Dendritic cell treated with granulocyte-macrophage colony-stimulating factor and Interleukin-4, amounts not matched to agents 40 ng/mL and 50 ng/mL, for 4 days (primary cell): ENCODE data around the gene JPH3.
"Not testable (repeated sequence)": the region's sequence is repeated elsewhere in the genome, so short reads cannot be mapped to it uniquely, and the experiment has no call there.

Source experiments
- H3K27ac Mint-ChIP-seq: one replicate; pipeline ENCODE4 v1.8.0; 2022; ENCODE audit warnings: mild to moderate bottlenecking, mixed read lengths
- H3K27me3 Mint-ChIP-seq: one replicate; pipeline ENCODE4 v1.8.0; 2022; ENCODE audit warnings: mild to moderate bottlenecking, mixed read lengths
- H3K36me3 Mint-ChIP-seq: one replicate; pipeline ENCODE4 v1.8.0; 2022; ENCODE audit warnings: low read depth, mixed read lengths
- H3K4me1 Mint-ChIP-seq: one replicate; pipeline ENCODE4 v1.8.0; 2022; ENCODE audit warnings: low read depth, mixed read lengths
- H3K4me3 Mint-ChIP-seq: one replicate; pipeline ENCODE4 v1.8.0; 2022; ENCODE audit warnings: mild to moderate bottlenecking, moderate library complexity, mixed read lengths
- H3K9me3 Mint-ChIP-seq: one replicate; pipeline ENCODE4 v1.8.0; 2022; ENCODE audit warnings: mixed read lengths
- intact Hi-C: fragments of 100-400 bp; cut with micrococcal nuclease; formaldehyde crosslinking; loops from one replicate; pipeline ENCODE4 v1.15.0; 2022

JPH3 gene

GRCh38 chr16:87564524-87564778, 37.9 kb upstream of the JPH3 start:
- intact Hi-C loops: no loop called here
- peaks cover 8% of the 10 kb centered on the region for H3K4me1 Mint-ChIP-seq
- H3K4me3 Mint-ChIP-seq: no peak overlapping the region
- H3K27me3 Mint-ChIP-seq: peaks cover 11% of the 10 kb centered on the region
- H3K9me3 Mint-ChIP-seq: peaks cover 21% of the 10 kb centered on the region
- H3K27ac Mint-ChIP-seq: no peak overlapping the region
- no peaks in the 10 kb centered on the region for H3K36me3 Mint-ChIP-seq

- intact Hi-C loops: no loop called here
- H3K27ac Mint-ChIP-seq: no peak overlapping the region
- no peaks in the 10 kb centered on the region for H3K4me1 Mint-ChIP-seq
- H3K9me3 Mint-ChIP-seq: no peaks in the 10 kb centered on the region
- H3K27me3 Mint-ChIP-seq: peaks cover 23% of the 10 kb centered on the region
- no peaks in the 10 kb centered on the region for H3K36me3 Mint-ChIP-seq
- H3K4me3 Mint-ChIP-seq: no peak overlapping the region
Observed at GRCh38 chr16:87569601-87570571, 32.4 kb upstream of the JPH3 start.

DNA sequence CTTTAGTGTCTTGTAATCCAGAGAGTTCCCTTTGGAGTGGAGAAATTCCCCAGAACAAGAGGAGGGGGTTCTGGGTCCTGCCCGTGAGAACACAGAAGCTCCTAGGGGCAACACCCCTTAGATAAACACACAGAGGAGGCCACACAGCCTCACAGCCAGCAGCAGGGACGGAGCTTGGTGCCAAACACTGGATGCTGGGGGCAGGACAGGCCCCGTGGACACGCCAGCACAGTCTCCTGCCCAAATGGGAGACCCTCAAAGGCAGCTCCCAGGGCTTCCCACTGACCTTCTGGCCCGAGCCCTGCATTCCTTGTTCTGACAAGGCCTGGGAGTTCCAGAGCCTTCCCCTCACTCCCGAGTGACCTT, 31.8 kb upstream of the JPH3 start:
- no peaks in the 10 kb centered on the region for H3K9me3 Mint-ChIP-seq
- H3K4me3 Mint-ChIP-seq: no peak overlapping the region
- H3K27me3 Mint-ChIP-seq: peaks cover 27% of the 10 kb centered on the region
- no peaks in the 10 kb centered on the region for H3K4me1 Mint-ChIP-seq
- intact Hi-C loops: no loop called here
- H3K36me3 Mint-ChIP-seq: no peaks in the 10 kb centered on the region
- no peak overlapping the region for H3K27ac Mint-ChIP-seq

DNA sequence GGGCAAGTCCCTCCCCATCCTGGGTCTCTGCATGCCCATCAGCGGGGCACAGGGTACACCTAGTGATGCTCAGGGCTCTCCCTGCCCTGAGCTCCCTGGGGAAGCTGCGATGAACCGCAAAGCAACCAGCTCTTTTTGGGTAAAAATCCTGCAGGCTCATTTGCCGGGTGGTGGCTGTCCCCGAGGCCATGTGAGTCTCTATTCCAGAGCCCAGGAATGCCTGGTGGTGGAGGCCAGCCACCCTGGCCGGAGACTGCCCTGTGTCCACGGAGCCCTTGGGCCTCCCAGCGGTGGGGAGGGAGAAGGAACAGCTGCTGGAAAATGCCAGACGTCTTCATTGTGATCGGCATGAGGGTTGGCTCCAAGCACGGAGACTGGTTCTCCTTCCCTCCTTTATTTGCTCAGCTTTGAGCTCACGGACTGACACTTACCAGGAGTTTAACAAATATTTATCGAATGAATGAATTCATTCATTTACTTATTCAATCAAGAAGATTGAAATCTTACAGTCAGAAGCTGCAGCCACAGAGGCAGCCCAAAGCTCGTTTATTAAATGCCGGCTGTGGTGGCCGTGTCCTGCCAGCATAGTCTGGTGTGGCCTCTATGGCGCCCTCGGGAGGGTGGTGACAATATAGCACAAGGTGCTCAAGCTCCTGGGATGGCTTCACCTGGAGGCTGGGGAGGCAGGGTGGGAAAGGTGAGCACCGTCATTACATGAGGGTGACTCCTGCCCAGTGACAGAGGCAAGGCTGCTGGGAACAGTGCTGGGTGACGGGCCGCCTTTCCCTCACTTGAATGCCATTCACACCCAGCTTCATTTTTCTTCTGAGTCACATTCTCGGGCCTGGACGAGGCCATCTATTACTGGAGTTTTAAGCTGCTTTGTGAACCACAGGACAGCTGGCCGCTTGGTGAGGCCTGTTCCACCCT, 31.1 kb upstream of the JPH3 start:
- H3K9me3 Mint-ChIP-seq: no peaks in the 10 kb centered on the region
- peaks cover 30% of the 10 kb centered on the region for H3K27me3 Mint-ChIP-seq
- no peaks in the 10 kb centered on the region for H3K36me3 Mint-ChIP-seq
- no peak overlapping the region for H3K27ac Mint-ChIP-seq
- H3K4me3 Mint-ChIP-seq: no peak overlapping the region
- no peaks in the 10 kb centered on the region for H3K4me1 Mint-ChIP-seq
- intact Hi-C loops: no loop called here

DNA sequence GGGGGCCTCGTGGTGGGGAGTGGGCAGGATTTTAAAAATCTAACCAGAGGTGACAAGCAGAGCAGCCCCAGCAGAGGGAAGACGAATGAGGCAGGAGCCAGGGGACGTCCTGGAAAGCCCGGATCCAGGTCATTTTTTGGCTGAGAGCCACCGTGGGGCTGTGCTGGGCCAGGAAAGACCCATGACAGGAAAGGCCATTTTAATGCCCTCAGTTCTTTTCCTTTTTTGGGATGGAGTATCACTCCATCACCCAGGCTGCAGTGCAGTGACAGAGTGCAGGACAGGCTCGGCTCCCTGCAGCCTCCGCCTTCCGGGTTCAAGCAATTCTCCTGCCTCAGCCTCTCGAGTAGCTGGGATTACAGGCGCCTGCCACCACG, 30.5 kb upstream of the JPH3 start:
- no peaks in the 10 kb centered on the region for H3K9me3 Mint-ChIP-seq
- no peaks in the 10 kb centered on the region for H3K36me3 Mint-ChIP-seq
- H3K4me3 Mint-ChIP-seq: no peak overlapping the region
- H3K4me1 Mint-ChIP-seq: no peaks in the 10 kb centered on the region
- intact Hi-C loops: no loop called here
- no peak overlapping the region for H3K27ac Mint-ChIP-seq
- peaks cover 37% of the 10 kb centered on the region for H3K27me3 Mint-ChIP-seq

GRCh38 chr16:87572959-87573358, 29.3 kb upstream of the JPH3 start:
- Mint-ChIP-seq H3K27me3 (peaks cover 35% of the 10 kb centered on the region), H3K4me3 (no peak overlapping the region)

GRCh38 chr16:87575027-87575804, 27.1 kb upstream of the JPH3 start:
- no peak overlapping the region for H3K4me3 Mint-ChIP-seq
- intact Hi-C loops: no loop called here
- no peaks in the 10 kb centered on the region for H3K9me3 Mint-ChIP-seq
- H3K4me1 Mint-ChIP-seq: no peaks in the 10 kb centered on the region
- no peaks in the 10 kb centered on the region for H3K36me3 Mint-ChIP-seq
- H3K27me3 Mint-ChIP-seq: peaks cover 32% of the 10 kb centered on the region
- H3K27ac Mint-ChIP-seq: no peak overlapping the region

More at GRCh38 chr16:87572959-87573358, 29.3 kb upstream of the JPH3 start:
- intact Hi-C loops: no loop called here
- no peaks in the 10 kb centered on the region for H3K36me3 Mint-ChIP-seq
- no peaks in the 10 kb centered on the region for H3K9me3 Mint-ChIP-seq
- H3K4me1 Mint-ChIP-seq: no peaks in the 10 kb centered on the region
- H3K27ac Mint-ChIP-seq: no peak overlapping the region

DNA sequence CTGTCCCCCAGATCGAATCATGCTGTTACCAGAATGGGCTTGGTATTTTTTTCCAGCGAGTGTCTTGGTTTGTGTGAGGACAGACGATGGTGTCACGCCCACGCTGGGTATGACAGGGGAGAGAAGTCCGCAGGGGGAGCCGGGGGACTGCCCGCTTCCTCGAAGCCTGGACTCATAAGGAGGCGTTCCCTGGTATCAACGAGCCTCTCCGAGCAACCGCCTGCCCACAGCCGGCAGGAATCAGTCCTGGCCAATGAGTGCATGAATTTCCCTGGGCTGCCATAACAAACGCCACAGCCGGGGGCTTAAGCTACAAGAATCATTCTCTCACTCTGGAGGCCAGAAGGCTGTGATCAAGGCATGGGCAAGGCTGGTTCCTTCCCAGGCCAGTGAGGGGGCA, 26.1 kb upstream of the JPH3 start:
- Mint-ChIP-seq H3K4me3 (no peak overlapping the region), H3K9me3 (no peaks in the 10 kb centered on the region), H3K36me3 (no peaks in the 10 kb centered on the region), H3K4me1 (no peaks in the 10 kb centered on the region), H3K27me3 (peaks cover 27% of the 10 kb centered on the region), H3K27ac (no peak overlapping the region)
- intact Hi-C loops: no loop called here

DNA sequence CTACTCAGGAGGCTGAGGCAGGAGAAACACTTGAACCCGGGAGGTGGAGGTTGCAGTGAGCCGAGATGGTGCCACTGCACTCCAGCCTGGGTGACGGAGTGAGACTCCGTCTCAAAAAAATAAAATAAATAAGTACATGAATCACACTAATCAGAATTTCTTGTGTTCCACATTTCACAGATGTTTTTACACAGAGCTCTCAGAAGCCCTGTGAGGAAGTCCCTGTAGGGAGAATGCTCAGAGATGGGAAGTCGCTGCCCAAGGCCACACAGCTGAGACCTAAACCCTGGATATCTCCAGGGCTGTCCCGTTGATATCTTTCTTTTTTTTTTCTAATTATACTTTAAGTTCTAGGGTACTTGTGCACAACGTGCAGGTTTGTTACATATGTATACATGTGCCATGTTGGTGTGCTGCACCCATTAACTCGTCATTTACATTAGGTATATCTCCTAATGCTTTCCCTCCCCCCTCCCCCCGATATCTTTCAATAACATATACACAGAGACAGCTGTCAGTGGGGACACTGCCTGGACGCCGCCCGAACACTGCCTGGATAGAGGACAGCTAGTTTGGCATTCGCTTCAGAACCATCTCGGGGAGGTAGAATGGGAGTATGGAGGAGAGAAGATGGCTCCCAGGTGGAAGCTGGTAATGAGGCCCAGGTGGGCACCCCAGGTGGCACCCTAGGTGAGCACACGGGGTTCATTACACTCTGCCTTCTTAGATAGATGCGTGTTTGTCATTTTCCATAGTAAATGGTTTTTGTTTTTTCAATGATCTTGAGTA, 24.0 kb upstream of the JPH3 start:
- H3K36me3 Mint-ChIP-seq, H3K4me1 Mint-ChIP-seq, H3K9me3 Mint-ChIP-seq, H3K27ac Mint-ChIP-seq, intact Hi-C loops, H3K4me3 Mint-ChIP-seq: not testable (repeated sequence)
- H3K27me3 Mint-ChIP-seq: peaks cover 27% of the 10 kb centered on the region

- Mint-ChIP-seq H3K9me3 (no peaks in the 10 kb centered on the region), H3K36me3 (no peaks in the 10 kb centered on the region), H3K27me3 (peaks cover 36% of the 10 kb centered on the region), H3K27ac (no peak overlapping the region), H3K4me3 (no peak overlapping the region), H3K4me1 (no peaks in the 10 kb centered on the region)
- intact Hi-C loops: no loop called here
Observed at GRCh38 chr16:87579691-87580090, 22.6 kb upstream of the JPH3 start.

DNA sequence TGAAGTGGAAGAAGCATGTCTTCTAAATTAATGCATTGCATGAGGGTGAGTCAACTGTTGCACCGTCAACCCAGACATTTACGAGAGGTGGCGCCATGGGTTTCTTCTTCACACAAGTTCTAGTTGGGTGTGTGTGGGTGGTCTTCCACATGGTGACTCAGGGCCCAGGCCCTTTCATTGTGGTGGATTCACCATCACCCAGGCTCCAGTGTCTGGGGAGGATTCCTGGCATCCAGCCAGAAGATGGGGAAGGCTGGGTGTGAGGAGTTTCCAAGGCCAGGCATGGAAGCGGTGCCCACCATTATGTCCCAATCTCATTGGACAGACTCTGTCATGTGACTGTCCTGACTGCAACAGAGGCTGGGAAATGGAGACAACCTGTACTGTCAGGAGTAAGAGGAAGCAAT, 21.4 kb upstream of the JPH3 start:
- intact Hi-C loops: no loop called here
- no peak overlapping the region for H3K27ac Mint-ChIP-seq

GRCh38 chr16:87581857-87582215, 20.5 kb upstream of the JPH3 start:
- Mint-ChIP-seq H3K9me3 (no peaks in the 10 kb centered on the region), H3K4me1 (no peaks in the 10 kb centered on the region), H3K36me3 (no peaks in the 10 kb centered on the region), H3K27ac (no peak overlapping the region), H3K4me3 (no peak overlapping the region), H3K27me3 (peaks cover 35% of the 10 kb centered on the region)
- intact Hi-C loops: no loop called here

More for the DNA sequence above, 21.4 kb upstream of the JPH3 start:
- no peaks in the 10 kb centered on the region for H3K4me1 Mint-ChIP-seq
- no peaks in the 10 kb centered on the region for H3K36me3 Mint-ChIP-seq
- H3K4me3 Mint-ChIP-seq: no peak overlapping the region
- no peaks in the 10 kb centered on the region for H3K9me3 Mint-ChIP-seq
- H3K27me3 Mint-ChIP-seq: peaks cover 35% of the 10 kb centered on the region

- no peaks in the 10 kb centered on the region for H3K36me3 Mint-ChIP-seq
Observed at GRCh38 chr16:87582216-87582965, 19.9 kb upstream of the JPH3 start.

More at GRCh38 chr16:87582216-87582965, 19.9 kb upstream of the JPH3 start:
- Mint-ChIP-seq H3K4me1 (no peaks in the 10 kb centered on the region), H3K27me3 (peaks cover 39% of the 10 kb centered on the region), H3K9me3 (no peaks in the 10 kb centered on the region), H3K27ac (no peak overlapping the region), H3K4me3 (no peak overlapping the region)
- intact Hi-C loops: no loop called here
